8988T (cell line): Measurements from ENCODE around the gene GLI1.
"Not testable (repeated sequence)": the region's sequence is repeated elsewhere in the genome, so short reads cannot be mapped to it uniquely, and the experiment has no call there.

ENCODE experiments used
- DNase-seq: peaks from one replicate; pipeline ENCODE4 v3.0.0; 2011

GLI1 gene

GRCh38 chr12:57476993-57477709 lies 17.6 kb downstream of the GLI1 start:
- no peak for DNase-seq

GRCh38 chr12:57477710-57478681 lies 18.4 kb downstream of the GLI1 start:
- no peak for DNase-seq

- DNase-seq = no peak
Observed at GRCh38 chr12:57479043-57479375, 19.4 kb downstream of the GLI1 start.

- no peak for DNase-seq
Observed at GRCh38 chr12:57479376-57480115, 20.0 kb downstream of the GLI1 start, which contains the start of gene ARHGAP9. Gene ARHGAP9 (minus strand): TSS chr12:57479866. CDS start chr12:57479406, 460 bp downstream.

- DNase-seq = no peak
Observed at GRCh38 chr12:57481671-57482070, 22.1 kb downstream of the GLI1 start.

- DNase-seq = no peak
Observed at GRCh38 chr12:57483466-57483865, 23.9 kb downstream of the GLI1 start.

- DNase-seq = no peak
Observed at GRCh38 chr12:57485695-57486094, 26.1 kb downstream of the GLI1 start.

GRCh38 chr12:57487055-57487596 lies 27.5 kb downstream of the GLI1 start:
- DNase-seq = no peak

GRCh38 chr12:57487597-57488401 lies 28.2 kb downstream of the GLI1 start, which contains the start of gene MARS1:
Gene MARS1 (plus strand): TSS chr12:57488068. CDS start chr12:57488091, 23 bp downstream.
- peak; percentile 67 for DNase-seq

GRCh38 chr12:57488402-57489156 lies 29.0 kb downstream of the GLI1 start:
- DNase-seq = no peak

- DNase-seq = no peak
Observed at GRCh38 chr12:57489157-57489641, 29.6 kb downstream of the GLI1 start.

- no peak for DNase-seq
Observed at GRCh38 chr12:57490126-57490525, 30.5 kb downstream of the GLI1 start.

- DNase-seq = no peak
Observed at GRCh38 chr12:57491393-57492280, 32.1 kb downstream of the GLI1 start.

GRCh38 chr12:57495051-57495701 lies 35.6 kb downstream of the GLI1 start:
- not testable (repeated sequence) for DNase-seq

GRCh38 chr12:57496822-57497221 lies 37.2 kb downstream of the GLI1 start:
- no peak for DNase-seq

- no peak for DNase-seq
Observed at GRCh38 chr12:57497223-57498131, 37.9 kb downstream of the GLI1 start.

- no peak for DNase-seq
Observed at GRCh38 chr12:57498132-57498502, 38.5 kb downstream of the GLI1 start.

GRCh38 chr12:57498571-57498970 lies 39.0 kb downstream of the GLI1 start:
- no peak for DNase-seq
